H1 (cell line): ENCODE results near the gene IPO9. TPM values are rescaled to one million over a fixed set of nuclear protein-coding genes. Genes with fewer than 3 reads are reported as not detected.

ENCODE experiments used
- CTCF ChIA-PET: fragments of 300-600 bp; sonication (Branson Sonifier 250); formaldehyde crosslinking; loops from one replicate; lab custom pipeline; 2021; ENCODE audit not compliant: partially characterized antibody; lab: Charles Lee
- POLR2A ChIA-PET: fragments of 300-600 bp; sonication (Branson Sonifier 250); formaldehyde crosslinking; loops from one replicate; lab custom pipeline; 2021; ENCODE audit warnings: inconsistent platforms; ENCODE audit not compliant: partially characterized antibody; lab: Charles Lee
- DNase-seq, 2 experiments: peaks; one replicate each; pipeline versions ENCODE4 v3.0.0 to v3.0.0-alpha.2; 2010 to 2022; ENCODE audit warnings: low spot score in 2 of 2, low read depth in 1 of 2, mixed read lengths in 1 of 2
- FAIRE-seq: peaks from 2 replicates; lab custom pipeline; 2011; peaks lifted over from hg19 to GRCh38; lab: Jason Lieb, UNC
- H2AFZ ChIP-seq: 2 replicates; pipeline ENCODE4 v1.8.1; 2012; ENCODE audit warnings: low read length, inconsistent platforms
- H2AK5ac ChIP-seq: 2 replicates; pipeline ENCODE4 v1.6.1; 2013; ENCODE audit warnings: low read depth, low read length
- H2BK120ac ChIP-seq: replicated peaks from 2 replicates; pipeline ENCODE3; 2013; ENCODE audit warnings: low read depth, low read length, inconsistent platforms
- H2BK12ac ChIP-seq: 2 replicates; pipeline ENCODE4 v1.6.1; 2013; ENCODE audit warnings: low read depth, low read length
- H2BK15ac ChIP-seq: 2 replicates; pipeline ENCODE4 v1.6.1; 2013; ENCODE audit warnings: low read length
- H2BK20ac ChIP-seq: 2 replicates; pipeline ENCODE4 v1.6.1; 2013; ENCODE audit warnings: low read length
- H2BK5ac ChIP-seq: 2 replicates; pipeline ENCODE4 v1.6.1; 2013; ENCODE audit warnings: low read depth, low read length
- H3K14ac ChIP-seq: 2 replicates; pipeline ENCODE4 v1.6.1; 2013; ENCODE audit warnings: inconsistent platforms; ENCODE audit not compliant: insufficient read length
- H3K18ac ChIP-seq: 2 replicates; pipeline ENCODE4 v1.6.1; 2013; ENCODE audit warnings: low read length; ENCODE audit errors: extremely low read depth
- H3K23ac ChIP-seq: 2 replicates; pipeline ENCODE4 v1.6.1; 2013; ENCODE audit warnings: inconsistent platforms; ENCODE audit not compliant: insufficient read length
- H3K23me2 ChIP-seq: 2 replicates; pipeline ENCODE4 v1.6.1; 2013; ENCODE audit warnings: low read depth, low read length
- H3K27ac ChIP-seq: 2 replicates; pipeline ENCODE4 v1.6.1; 2011; ENCODE audit warnings: low read depth, low read length, inconsistent platforms
- H3K27me3 ChIP-seq, 4 experiments: replicated peaks in 1 of 4; 1 replicate in 1 of 4; 2 replicates in 3 of 4; pipeline versions ENCODE4 v1.6.1 to v1.8.1; 2011 to 2013; ENCODE audit warnings: low read length in 3 of 4, mild to moderate bottlenecking in 3 of 4, inconsistent platforms in 2 of 4, mixed read lengths in 2 of 4, moderate library complexity in 1 of 4; ENCODE audit not compliant: control insufficient read depth in 3 of 4, insufficient read depth in 3 of 4; ENCODE audit errors: extremely low read depth in 1 of 4
- H3K36me3 ChIP-seq, 4 experiments: 2 replicates each; pipeline versions ENCODE4 v1.6.1 to v1.8.1; 2011 to 2013; ENCODE audit warnings: mild to moderate bottlenecking in 4 of 4, low read length in 3 of 4, moderate library complexity in 2 of 4, control low read depth in 1 of 4, inconsistent platforms in 1 of 4; ENCODE audit not compliant: insufficient read depth in 4 of 4, control insufficient read depth in 2 of 4
- H3K4ac ChIP-seq: replicated peaks from 2 replicates; pipeline ENCODE3; 2013; ENCODE audit warnings: low read length, low read depth, mixed read lengths, inconsistent platforms; ENCODE audit not compliant: insufficient read length
- H3K4me1 ChIP-seq, 4 experiments: replicated peaks in 1 of 4; 1 replicate in 1 of 4; 2 replicates in 3 of 4; pipeline versions ENCODE4 v1.6.1 to v1.8.1; 2011 to 2013; ENCODE audit warnings: low read length in 3 of 4, inconsistent platforms in 2 of 4, mixed read lengths in 1 of 4; ENCODE audit not compliant: insufficient read depth in 4 of 4, control insufficient read depth in 3 of 4
- H3K4me2 ChIP-seq, 2 experiments: 2 replicates each; pipeline versions ENCODE4 v1.6.1 to v1.8.1; 2011 to 2013; ENCODE audit warnings: low read depth in 2 of 2, low read length in 2 of 2, control low read depth in 1 of 2, inconsistent platforms in 1 of 2, mild to moderate bottlenecking in 1 of 2; ENCODE audit not compliant: insufficient read depth in 1 of 2
- H3K4me3 ChIP-seq, 4 experiments: fragments of 200-600, 300-600 bp in 1 of 4; sonication (generic), shearing (Covaris generic), sonication (Bioruptor Twin) in 1 of 4; 2 replicates each; pipeline versions ENCODE4 v1.5.1 to v1.8.1; 2011 to 2016; ENCODE audit warnings: low read length in 4 of 4, low read depth in 3 of 4, control low read depth in 2 of 4, inconsistent platforms in 2 of 4, mild to moderate bottlenecking in 2 of 4, mixed read lengths in 1 of 4, moderate library complexity in 1 of 4; ENCODE audit not compliant: insufficient read depth in 2 of 4; ENCODE audit errors: extremely low read depth in 1 of 4
- H3K56ac ChIP-seq: replicated peaks from 2 replicates; pipeline ENCODE3; 2013; ENCODE audit warnings: low read depth, mild to moderate bottlenecking, mixed read lengths, low read length, inconsistent platforms; ENCODE audit not compliant: insufficient read length
- H3K79me1 ChIP-seq: 2 replicates; pipeline ENCODE4 v1.6.1; 2013; ENCODE audit warnings: low read depth, low read length, control low read depth
- H3K79me2 ChIP-seq, 2 experiments: 2 replicates each; pipeline versions ENCODE4 v1.6.1 to v1.8.1; 2012 to 2013; ENCODE audit warnings: low read length in 2 of 2, mild to moderate bottlenecking in 2 of 2, inconsistent platforms in 1 of 2; ENCODE audit not compliant: insufficient read depth in 2 of 2, control insufficient read depth in 1 of 2
- H3K9ac ChIP-seq, 4 experiments: replicated peaks in 1 of 4; 1 replicate in 1 of 4; 2 replicates in 3 of 4; pipeline versions ENCODE4 v1.6.1 to v1.8.1; 2011 to 2013; ENCODE audit warnings: low read depth in 3 of 4, low read length in 3 of 4, control low read depth in 2 of 4, mild to moderate bottlenecking in 2 of 4, moderate library complexity in 2 of 4, inconsistent platforms in 1 of 4; ENCODE audit errors: extremely low read depth in 1 of 4
- H3K9me3 ChIP-seq, 2 experiments: 2 replicates each; pipeline versions ENCODE4 v1.6.1 to v1.8.1; 2012 to 2013; ENCODE audit warnings: mild to moderate bottlenecking in 2 of 2, moderate library complexity in 2 of 2, control low read depth in 1 of 2, inconsistent platforms in 1 of 2, low read depth in 1 of 2, low read length in 1 of 2, mixed read lengths in 1 of 2; ENCODE audit not compliant: insufficient read depth in 2 of 2
- H4K20me1 ChIP-seq, 2 experiments: replicated peaks in 1 of 2; 2 replicates each; pipeline versions ENCODE3 to v1.8.1; 2011 to 2013; ENCODE audit warnings: inconsistent platforms in 2 of 2, low read length in 2 of 2, mild to moderate bottlenecking in 1 of 2; ENCODE audit not compliant: insufficient read depth in 2 of 2, control insufficient read depth in 1 of 2
- H4K5ac ChIP-seq: 2 replicates; pipeline ENCODE4 v1.6.1; 2013; ENCODE audit warnings: low read length, low read depth, mixed read lengths, inconsistent platforms; ENCODE audit not compliant: insufficient read length
- H4K8ac ChIP-seq: 2 replicates; pipeline ENCODE4 v1.8.0; 2013; ENCODE audit warnings: mild to moderate bottlenecking, moderate library complexity, low read length, inconsistent platforms; ENCODE audit not compliant: insufficient read depth; ENCODE audit errors: extremely low read depth
- H4K91ac ChIP-seq: replicated peaks from 2 replicates; pipeline ENCODE3; 2013; ENCODE audit warnings: low read length, mixed read lengths, inconsistent platforms; ENCODE audit not compliant: insufficient read length
- ASH2L ChIP-seq: fragments of 200-600, 300-600 bp; sonication (generic); IDR thresholded peaks from one replicate; pipeline ENCODE4 v1.7.1; 2017; ENCODE audit warnings: low read length
- EGR1 ChIP-seq: IDR thresholded peaks from 2 replicates; pipeline ENCODE4 v1.6.1; 2011; ENCODE audit warnings: low read depth, low read length, borderline replicate concordance
- FOSL1 ChIP-seq: IDR thresholded peaks from 2 replicates; pipeline ENCODE4 v1.6.1; 2011; ENCODE audit warnings: mild to moderate bottlenecking, low read depth, low read length, moderate library complexity; ENCODE audit not compliant: insufficient read depth
- SAP30 ChIP-seq: fragments of 300-600 bp; sonication (generic); IDR thresholded peaks from 2 replicates; pipeline ENCODE4 v1.7.1; 2012; ENCODE audit warnings: low read length, moderate library complexity, mild to moderate bottlenecking, inconsistent platforms; ENCODE audit not compliant: insufficient read depth, insufficient replicate concordance
- SP1 ChIP-seq: IDR thresholded peaks from 2 replicates; pipeline ENCODE4 v1.6.1; 2011; ENCODE audit warnings: low read depth, low read length
- TAF7 ChIP-seq: optimal IDR thresholded peaks from 2 replicates; pipeline ENCODE3; 2011; ENCODE audit warnings: low read depth, mild to moderate bottlenecking, inconsistent platforms, low read length, moderate library complexity, borderline replicate concordance
- ZNF274 ChIP-seq: IDR thresholded peaks from 2 replicates; pipeline ENCODE4 v1.7.0; 2012; ENCODE audit warnings: low read length, borderline replicate concordance; ENCODE audit errors: extremely low read depth
- WGBS, 2 experiments: shearing (Covaris generic) in 1 of 2; methylation state at CpG; one replicate each; pipeline versions ENCODE4 v1.1.6 to v1.1.7; 2013 to 2015; ENCODE audit warnings: low lambda C conversion rate in 2 of 2, mixed read lengths in 2 of 2, inconsistent platforms in 1 of 2, low coverage in 1 of 2, missing lambda C conversion rate in 1 of 2; ENCODE audit not compliant: insufficient replicate concordance in 2 of 2, insufficient coverage in 1 of 2, insufficient read length in 1 of 2; ENCODE audit errors: extremely low coverage in 1 of 2, missing lambda C conversion rate in 1 of 2; 5-methylcytosine and 5-hydroxymethylcytosine counted together
- polyA plus RNA-seq, 7 experiments: library from polyadenylated mRNA; depleted of rRNA in 3 of 7; stranded (reverse) in 5 of 7; unstranded in 2 of 7; fragments of >200 nt in 5 of 7; fragments of 200-250 nt in 2 of 7; gene quantifications; 1 replicate in 5 of 7; 2 replicates in 1 of 7; 4 replicates in 1 of 7; pipeline versions ENCODE4 v1.2.1 to v1.2.3, GENCODE V29; 2011 to 2013; ENCODE audit warnings: missing spikeins in 2 of 7, mixed read lengths in 2 of 7
- total RNA-seq: library from RNA; stranded (reverse); fragmentation: NEBNext Ultra II Directional; extraction: Animal tissue kit (Norgen Biotek cat#: 25700); gene quantifications from 2 replicates; pipeline ENCODE4 v1.2.1, GENCODE V29; 2021

Gene IPO9
- total and polyA plus RNA-seq, 2 of the 8 experiments (the other 6 are each of a cell fraction or from before 2014, with no cell fraction given) = 61.0 to 122 TPM

- Histone ChIP-seq H3K4me1 (peaks cover 0 to 4% (median under 1%) of the 10 kb centered on the region in 4 experiments; a peak in 2 of 7 replicates), H4K8ac (no peak overlapping the region), H3K4me2 (no peak overlapping the region), H4K91ac (no peak overlapping the region), H3K36me3 (peaks cover 19 to 52% (median 41%) of the 10 kb centered on the region in 4 experiments), H3K56ac (no peak overlapping the region), H2BK5ac (no peak overlapping the region), H3K9me3 (no peaks in the 10 kb centered on the region), H2BK20ac (no peak overlapping the region), H3K79me1 (peaks cover 4% of the 10 kb centered on the region), H3K27me3 (no peaks in the 10 kb centered on the region), H3K23ac (no peak overlapping the region), H4K5ac (no peak overlapping the region), H2AFZ (no peak overlapping the region), H3K23me2 (no peaks in the 10 kb centered on the region), H3K14ac (no peak overlapping the region), H2BK12ac (no peak overlapping the region), H2BK15ac (no peak overlapping the region), H3K27ac (no peak overlapping the region), H3K79me2 (peaks cover 11 to 62% of the 10 kb centered on the region in 2 experiments), H3K9ac (no peak overlapping the region), H2BK120ac (no peak overlapping the region), H3K4me3 (no peak overlapping the region), H2AK5ac (no peak overlapping the region), H3K4ac (no peak overlapping the region), H3K18ac (no peak overlapping the region), H4K20me1 (peaks cover 16 to 17% of the 10 kb centered on the region in 2 experiments)
- ChIA-PET CTCF (interaction anchor here (0.6 to 1.9 kb wide), 7 partner anchors 13 to 316 kb away, joined by 3 to 5 read pairs (median 3); no protein-coding TSS in a partner anchor), POLR2A (interaction anchor here (1.3 kb wide), 1 partner anchor 108 kb away, joined by 3 read pairs; the partner anchor contains the start of gene TIMM17A)
- TF ChIP-seq ASH2L (no peak), FOSL1 (no peak), SAP30 (no peak), TAF7 (no peak), SP1 (no peak), EGR1 (no peak), ZNF274 (no peak)
- FAIRE-seq = no peak
- WGBS, 2 experiments = 69% methylated on average over 1 of the region's 1 CpG; no CpG with 5 or more reads in 1 of the 2 experiments
- no peak for DNase-seq
Measured at GRCh38 chr1:201847150-201847549, 18.2 kb downstream of the IPO9 start.
